GM18873 (cell line): ENCODE measurements around the gene CYP2S1.
"Not testable (repeated sequence)": the region's sequence is repeated elsewhere in the genome, so short reads cannot be mapped to it uniquely, and the experiment has no call there.

ENCODE experiments used
- ATAC-seq: cut with Tn5 transposase; IDR thresholded peaks from one replicate; pipeline ENCODE4 v1.9.1; 2021; ENCODE audit warnings: mild to moderate bottlenecking, moderate library complexity, moderate number of reproducible peaks; ENCODE audit not compliant: unreplicated experiment, low FRiP score

The CYP2S1 gene

DNA sequence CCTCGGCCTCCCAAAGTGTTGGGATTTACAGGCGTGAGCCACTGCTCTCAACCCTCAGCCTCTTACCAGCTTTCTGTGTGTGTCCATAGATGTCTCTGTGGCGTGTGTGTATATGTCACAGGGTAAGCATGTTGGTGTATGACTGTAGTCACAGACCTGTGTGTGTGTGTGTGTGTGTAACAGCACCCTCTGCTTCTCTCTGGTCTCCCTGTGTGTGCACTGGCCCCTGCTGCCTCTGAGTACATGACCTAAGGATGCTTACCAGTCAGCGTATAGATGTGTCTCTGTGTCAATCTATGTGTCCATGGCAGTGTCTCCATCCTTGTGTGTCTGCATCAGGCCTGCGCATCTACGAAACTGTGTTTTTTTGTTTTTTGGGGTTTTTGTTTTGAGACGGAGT lies 31.6 kb downstream of the CYP2S1 start:
- ATAC-seq, result no peak

DNA sequence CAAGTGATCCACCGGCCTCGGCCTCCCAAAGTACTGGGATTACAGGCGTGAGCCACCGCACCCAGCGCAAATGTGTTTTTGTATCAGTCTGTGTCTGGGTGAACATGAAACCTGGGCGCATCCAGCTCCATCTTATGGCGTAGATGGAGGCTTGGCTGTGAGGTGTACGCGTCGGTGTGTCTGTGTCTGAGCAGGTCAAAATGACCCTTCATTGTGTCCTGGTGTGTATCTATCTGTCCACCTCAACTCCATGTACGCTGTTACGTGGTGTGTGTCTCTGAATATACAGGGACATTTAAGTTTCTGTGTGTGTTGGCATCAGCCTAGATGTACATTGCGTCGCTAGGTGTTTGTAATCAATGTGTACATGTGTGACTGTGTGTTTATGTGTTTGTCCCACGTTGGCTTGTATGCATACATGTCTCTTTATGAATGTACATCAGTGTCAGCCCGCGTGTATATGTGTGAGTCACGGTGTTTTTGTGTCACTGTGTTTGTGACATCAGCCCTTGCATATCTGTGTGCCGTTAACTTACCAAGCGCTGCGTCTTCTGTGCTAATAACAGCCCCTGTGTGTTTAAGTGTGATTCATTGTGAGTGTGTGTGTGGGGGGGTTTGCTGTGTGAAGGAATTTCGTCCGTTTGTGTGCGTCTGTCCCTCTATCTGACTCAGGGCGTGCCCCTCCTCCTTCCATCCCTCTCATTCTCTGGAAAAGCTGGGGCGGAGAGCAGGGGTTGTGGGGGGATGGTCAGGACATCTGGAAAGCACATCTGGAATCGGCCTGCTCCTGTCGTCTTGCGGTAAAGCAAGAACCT lies 32.4 kb downstream of the CYP2S1 start:
- ATAC-seq, result no peak

DNA sequence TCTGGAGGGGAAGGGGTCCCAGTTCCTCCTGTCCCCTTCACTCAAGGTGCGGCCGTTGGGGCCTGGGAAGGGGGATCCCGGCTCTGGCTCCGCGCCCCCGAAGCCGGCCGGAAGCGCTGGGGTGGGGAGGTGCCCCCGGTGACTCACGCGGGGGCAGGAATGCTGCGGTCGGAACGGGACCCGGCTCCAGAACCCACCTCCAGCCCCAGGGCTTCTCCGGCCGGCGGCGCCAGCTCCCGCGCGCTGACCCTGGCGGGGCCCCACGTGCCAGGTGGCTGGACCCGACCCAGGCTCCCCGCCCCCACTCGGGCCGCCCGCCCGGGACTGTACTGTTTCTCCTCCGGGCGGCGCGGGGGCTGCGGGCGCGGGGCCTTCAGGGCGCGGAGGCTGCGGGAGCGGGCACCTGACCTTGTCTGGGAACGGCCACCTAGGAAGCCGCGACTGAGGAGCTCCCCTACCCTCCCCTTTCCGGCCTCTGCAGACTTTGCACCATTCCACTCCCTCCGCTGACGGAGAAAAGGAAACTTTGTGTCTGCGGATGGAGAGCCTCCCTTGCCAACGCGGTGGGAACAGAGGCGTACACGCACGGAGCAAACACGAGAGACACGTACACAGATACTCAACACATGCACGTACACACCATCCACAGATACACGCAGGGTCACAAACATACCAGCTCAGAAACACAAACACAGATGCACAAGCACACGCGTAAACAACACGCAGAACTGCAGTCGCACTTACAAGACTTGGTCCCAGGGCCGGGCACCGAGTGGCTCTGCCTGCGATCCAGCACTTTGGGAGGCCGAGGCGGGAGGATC lies 33.2 kb downstream of the CYP2S1 start:
- no peak for ATAC-seq

GRCh38 chr19:41226874-41227390 lies 33.9 kb downstream of the CYP2S1 start:
- no peak for ATAC-seq

DNA sequence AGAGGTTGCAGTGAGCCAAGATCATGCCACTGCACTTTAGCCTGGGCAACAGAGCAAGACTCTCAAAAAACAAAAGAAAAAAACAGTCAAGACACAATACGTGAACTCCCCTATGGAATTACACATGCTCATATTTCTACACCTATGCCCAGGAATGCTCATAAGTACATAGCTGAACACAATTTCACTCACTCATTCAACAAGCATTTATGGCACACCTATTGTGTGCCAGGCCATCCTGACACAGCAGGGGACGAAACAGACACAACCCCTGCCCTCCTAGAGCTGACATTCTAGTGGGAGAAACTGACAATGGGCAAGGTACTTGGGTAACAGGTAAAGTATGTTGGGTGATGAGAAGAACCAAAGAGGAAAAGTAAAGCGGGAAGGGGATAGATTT lies 35.5 kb downstream of the CYP2S1 start:
- ATAC-seq, result no peak

DNA sequence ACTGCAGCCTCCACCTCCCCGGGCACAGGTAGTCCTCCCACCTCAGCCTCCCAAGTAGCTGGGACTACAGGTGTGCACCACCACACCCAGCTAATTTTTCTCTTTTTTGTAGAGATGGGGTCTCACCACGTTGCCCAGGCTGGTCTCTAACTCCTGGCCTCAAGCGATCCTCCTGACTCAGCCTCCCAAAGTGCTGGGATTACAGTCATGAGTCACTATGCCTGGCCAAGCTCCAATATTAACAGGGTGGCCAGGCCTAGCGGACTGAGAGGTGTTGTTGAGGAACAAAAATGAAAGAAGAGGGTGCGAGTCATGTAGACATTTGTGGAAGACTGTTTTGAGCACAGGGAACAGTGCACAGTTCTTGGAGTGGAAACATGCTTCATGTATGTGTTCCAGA lies 36.3 kb downstream of the CYP2S1 start:
- not testable (repeated sequence) for ATAC-seq

- no peak for ATAC-seq
These were observed 37.2 kb downstream of the CYP2S1 start for GRCh38 chr19:41230067-41230857.

DNA sequence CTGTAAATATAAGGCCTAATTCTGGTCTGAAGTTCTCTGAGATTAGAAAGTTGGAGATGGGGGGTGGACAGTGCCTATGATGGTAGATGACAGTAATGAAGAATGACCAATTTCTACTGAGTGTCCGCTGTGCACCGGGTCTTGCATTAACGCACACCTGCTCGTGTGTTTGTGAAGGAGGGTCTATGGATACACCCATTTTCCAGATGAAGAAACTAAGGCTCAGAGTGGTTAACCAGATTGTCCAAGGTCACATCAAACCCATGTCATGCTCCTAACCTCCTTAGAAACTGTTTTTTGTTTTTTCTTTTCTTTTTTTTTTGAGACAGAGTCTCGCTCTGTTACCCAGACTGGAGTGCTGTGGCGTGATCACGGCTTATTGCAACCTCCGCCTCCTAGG lies 39.7 kb downstream of the CYP2S1 start:
- no peak for ATAC-seq

DNA sequence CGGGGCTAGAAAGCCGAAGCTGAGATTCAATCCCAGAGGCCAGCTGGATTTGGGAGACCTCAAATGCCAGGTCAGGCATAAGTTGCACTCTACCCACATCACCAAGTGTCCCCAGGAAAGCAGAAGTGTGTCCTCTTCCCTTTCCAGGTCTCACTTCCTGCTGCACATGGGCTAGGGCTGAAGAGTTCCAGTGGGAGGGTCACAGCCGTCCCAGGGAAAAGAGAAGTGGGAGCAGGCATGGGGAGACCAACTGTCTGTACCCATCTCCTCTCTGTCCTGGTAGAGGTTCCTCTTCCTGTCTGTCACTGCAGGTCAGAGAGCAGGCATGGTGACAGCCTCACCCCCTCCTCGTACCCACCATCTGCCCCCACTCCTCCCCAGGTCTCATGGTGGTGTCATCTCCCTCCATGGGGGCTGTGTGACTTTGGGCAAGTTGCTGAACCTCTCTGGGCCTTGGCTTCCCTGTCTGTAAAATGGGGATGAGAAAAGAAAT lies 40.8 kb downstream of the CYP2S1 start:
- no peak for ATAC-seq

GRCh38 chr19:41234512-41235168 lies 41.6 kb downstream of the CYP2S1 start:
- no peak for ATAC-seq

DNA sequence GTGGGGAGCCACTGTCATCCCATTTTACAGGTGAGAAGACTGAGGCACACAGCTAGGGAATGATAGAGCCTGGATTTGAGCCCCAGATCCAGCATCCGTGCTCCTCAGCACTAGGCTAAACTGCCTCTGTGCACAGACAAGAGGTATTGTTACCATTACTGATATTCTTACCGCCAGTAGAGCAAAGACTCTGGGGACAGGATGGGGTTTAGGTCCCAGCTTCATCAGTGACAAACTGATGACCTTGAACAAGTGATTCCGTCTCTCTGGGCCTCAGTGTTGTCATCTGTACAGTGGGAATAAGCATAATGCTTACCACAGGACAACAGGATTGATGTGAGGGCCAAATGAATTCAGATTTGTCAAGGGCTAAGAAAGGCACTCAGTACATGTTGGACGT lies 42.5 kb downstream of the CYP2S1 start:
- ATAC-seq, result no peak

DNA sequence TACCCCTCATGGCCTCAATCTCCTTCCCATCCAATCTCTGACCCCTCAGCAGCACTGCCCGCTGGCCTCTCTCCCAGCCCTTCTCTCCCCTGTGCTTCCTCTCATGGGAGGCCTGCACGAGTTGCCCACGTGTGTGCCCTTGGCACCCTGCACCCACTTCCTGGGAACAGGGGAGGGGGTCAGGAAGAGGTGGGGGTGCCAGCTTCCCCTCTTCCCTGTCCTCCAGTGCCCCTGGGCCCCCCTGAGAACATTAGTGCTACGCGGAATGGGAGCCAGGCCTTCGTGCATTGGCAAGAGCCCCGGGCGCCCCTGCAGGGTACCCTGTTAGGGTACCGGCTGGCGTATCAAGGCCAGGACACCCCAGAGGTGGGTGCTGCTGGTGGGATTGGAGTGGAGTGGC lies 45.2 kb downstream of the CYP2S1 start:
- no peak for ATAC-seq

GRCh38 chr19:41239363-41239762 lies 46.3 kb downstream of the CYP2S1 start:
- ATAC-seq, result no peak

GRCh38 chr19:41239961-41240574 lies 47.0 kb downstream of the CYP2S1 start:
- no peak for ATAC-seq

- ATAC-seq, result no peak
These were observed 48.8 kb downstream of the CYP2S1 start for GRCh38 chr19:41241859-41242258.

- ATAC-seq, result no peak
These were observed 51.1 kb downstream of the CYP2S1 start for GRCh38 chr19:41244117-41244516.

DNA sequence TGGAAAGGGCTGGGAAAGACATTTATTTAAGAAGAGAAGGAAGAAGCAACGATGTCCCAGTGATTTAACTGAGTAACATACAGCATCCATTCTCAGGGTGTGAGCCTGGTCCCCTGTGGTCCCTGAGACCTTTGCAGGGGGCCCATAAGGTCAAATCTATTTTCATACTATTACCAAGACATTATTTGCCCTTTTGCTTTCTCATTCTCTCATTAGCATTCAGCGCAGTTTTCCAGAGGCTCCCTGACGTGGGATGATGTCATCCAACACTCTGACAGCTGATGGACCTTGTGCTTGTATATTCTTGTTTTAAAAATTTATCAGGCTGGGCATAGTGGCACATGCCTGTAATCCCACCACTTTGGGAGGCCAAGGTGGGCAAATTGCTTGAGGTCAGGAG lies 52.8 kb downstream of the CYP2S1 start:
- no peak for ATAC-seq

- ATAC-seq, result no peak
These were observed 55.9 kb downstream of the CYP2S1 start for GRCh38 chr19:41248895-41249294.

GRCh38 chr19:41249707-41250423 lies 56.8 kb downstream of the CYP2S1 start:
- ATAC-seq, result no peak
